IMR-90 (cell line): ENCODE measurements around the gene ERCC8.

Experiments used
- CEBPB ChIP-seq: IDR thresholded peaks from 2 replicates; pipeline ENCODE4 v1.6.1; 2012; ENCODE audit warnings: low read depth, low read length, improper control_type of control experiment
- CTCF ChIP-seq: conservative IDR thresholded peaks from 2 replicates; pipeline ENCODE4 v1.5.1; 2012; ENCODE audit warnings: mild to moderate bottlenecking, low read depth, low read length, improper control_type of control experiment
- MAFK ChIP-seq: IDR thresholded peaks from 2 replicates; pipeline ENCODE4 v1.6.1; 2012; ENCODE audit warnings: low read depth, low read length, improper control_type of control experiment
- POLR2A ChIP-seq: IDR thresholded peaks from 2 replicates; pipeline ENCODE4 v1.6.1; 2012; ENCODE audit warnings: mild to moderate bottlenecking, low read depth, low read length
- RAD21 ChIP-seq: IDR thresholded peaks from 2 replicates; pipeline ENCODE4 v1.6.1; 2012; ENCODE audit warnings: low read length, improper control_type of control experiment
- RFX5 ChIP-seq: IDR thresholded peaks from 2 replicates; pipeline ENCODE4 v1.8.0; 2012; ENCODE audit warnings: low read depth, mild to moderate bottlenecking, low read length, moderate library complexity
- SMC3 ChIP-seq: fragments of 150-350 bp; IDR thresholded peaks from 2 replicates; pipeline ENCODE4 v1.6.1; 2016; ENCODE audit warnings: low read depth, mild to moderate bottlenecking, antibody characterized with exemption, low read length, moderate library complexity
- TF ChIP-seq, protein P1 (sequence below): fragments of 150-350 bp; IDR thresholded peaks from 2 replicates; pipeline ENCODE4 v1.6.1; 2017; ENCODE audit warnings: mild to moderate bottlenecking, antibody characterized with exemption, low read length, low read depth

- TF ChIP-seq CTCF (no peak), CEBPB (no peak), RAD21 (no peak), POLR2A (no peak), MAFK (no peak), RFX5 (no peak), SMC3 (no peak)
- TF ChIP-seq, protein P1, sequence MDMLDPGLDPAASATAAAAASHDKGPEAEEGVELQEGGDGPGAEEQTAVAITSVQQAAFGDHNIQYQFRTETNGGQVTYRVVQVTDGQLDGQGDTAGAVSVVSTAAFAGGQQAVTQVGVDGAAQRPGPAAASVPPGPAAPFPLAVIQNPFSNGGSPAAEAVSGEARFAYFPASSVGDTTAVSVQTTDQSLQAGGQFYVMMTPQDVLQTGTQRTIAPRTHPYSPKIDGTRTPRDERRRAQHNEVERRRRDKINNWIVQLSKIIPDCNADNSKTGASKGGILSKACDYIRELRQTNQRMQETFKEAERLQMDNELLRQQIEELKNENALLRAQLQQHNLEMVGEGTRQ: no peak
These were observed 117.7 kb downstream of the ERCC8 start for GRCh38 chr5:60827201-60827600.
